SK-N-SH (cell line): ENCODE measurements around the gene DLEC1.

ENCODE experiments used
- TAF1 ChIP-seq: IDR thresholded peaks from 2 replicates; pipeline ENCODE4 v1.6.1; 2012; ENCODE audit warnings: low read depth, mild to moderate bottlenecking, low read length, moderate library complexity, borderline replicate concordance
- TF ChIP-seq, protein P1 (sequence below): fragments of 200-600 bp; sonication (generic); IDR thresholded peaks from 2 replicates; pipeline ENCODE4 v1.6.1; 2017; ENCODE audit warnings: antibody characterized with exemption, mild to moderate bottlenecking, moderate library complexity

DNA sequence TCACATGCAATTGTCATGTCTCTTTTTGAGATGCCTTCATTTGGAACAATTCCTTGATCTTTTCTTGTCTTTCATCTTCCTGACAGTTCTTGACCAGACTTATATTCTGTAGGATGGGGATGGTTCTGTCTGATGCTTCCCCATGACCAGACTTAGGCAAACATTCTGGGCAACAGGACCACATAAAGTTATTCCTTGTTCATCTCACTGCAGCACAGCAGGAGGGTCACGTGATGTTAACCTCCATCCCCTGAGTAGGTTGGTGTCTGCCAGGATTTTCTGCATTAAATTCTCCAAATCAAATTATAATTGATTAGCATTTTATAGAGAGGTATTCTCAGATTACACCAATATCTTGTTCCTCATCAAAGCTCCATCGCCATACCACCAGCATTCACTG is 7.8 kb downstream of the DLEC1 start:
- no peak for TF ChIP-seq TAF1
- TF ChIP-seq, protein P1, sequence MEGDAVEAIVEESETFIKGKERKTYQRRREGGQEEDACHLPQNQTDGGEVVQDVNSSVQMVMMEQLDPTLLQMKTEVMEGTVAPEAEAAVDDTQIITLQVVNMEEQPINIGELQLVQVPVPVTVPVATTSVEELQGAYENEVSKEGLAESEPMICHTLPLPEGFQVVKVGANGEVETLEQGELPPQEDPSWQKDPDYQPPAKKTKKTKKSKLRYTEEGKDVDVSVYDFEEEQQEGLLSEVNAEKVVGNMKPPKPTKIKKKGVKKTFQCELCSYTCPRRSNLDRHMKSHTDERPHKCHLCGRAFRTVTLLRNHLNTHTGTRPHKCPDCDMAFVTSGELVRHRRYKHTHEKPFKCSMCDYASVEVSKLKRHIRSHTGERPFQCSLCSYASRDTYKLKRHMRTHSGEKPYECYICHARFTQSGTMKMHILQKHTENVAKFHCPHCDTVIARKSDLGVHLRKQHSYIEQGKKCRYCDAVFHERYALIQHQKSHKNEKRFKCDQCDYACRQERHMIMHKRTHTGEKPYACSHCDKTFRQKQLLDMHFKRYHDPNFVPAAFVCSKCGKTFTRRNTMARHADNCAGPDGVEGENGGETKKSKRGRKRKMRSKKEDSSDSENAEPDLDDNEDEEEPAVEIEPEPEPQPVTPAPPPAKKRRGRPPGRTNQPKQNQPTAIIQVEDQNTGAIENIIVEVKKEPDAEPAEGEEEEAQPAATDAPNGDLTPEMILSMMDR, result no peak
